ENCODE data around the gene ACO2.
A peak's percentile ranks its signal among the peaks of the same experiment; 100 is the strongest.
"Not testable (repeated sequence)": the region's sequence is repeated elsewhere in the genome, so short reads cannot be mapped to it uniquely, and the experiment has no call there.

Gene ACO2

DNA sequence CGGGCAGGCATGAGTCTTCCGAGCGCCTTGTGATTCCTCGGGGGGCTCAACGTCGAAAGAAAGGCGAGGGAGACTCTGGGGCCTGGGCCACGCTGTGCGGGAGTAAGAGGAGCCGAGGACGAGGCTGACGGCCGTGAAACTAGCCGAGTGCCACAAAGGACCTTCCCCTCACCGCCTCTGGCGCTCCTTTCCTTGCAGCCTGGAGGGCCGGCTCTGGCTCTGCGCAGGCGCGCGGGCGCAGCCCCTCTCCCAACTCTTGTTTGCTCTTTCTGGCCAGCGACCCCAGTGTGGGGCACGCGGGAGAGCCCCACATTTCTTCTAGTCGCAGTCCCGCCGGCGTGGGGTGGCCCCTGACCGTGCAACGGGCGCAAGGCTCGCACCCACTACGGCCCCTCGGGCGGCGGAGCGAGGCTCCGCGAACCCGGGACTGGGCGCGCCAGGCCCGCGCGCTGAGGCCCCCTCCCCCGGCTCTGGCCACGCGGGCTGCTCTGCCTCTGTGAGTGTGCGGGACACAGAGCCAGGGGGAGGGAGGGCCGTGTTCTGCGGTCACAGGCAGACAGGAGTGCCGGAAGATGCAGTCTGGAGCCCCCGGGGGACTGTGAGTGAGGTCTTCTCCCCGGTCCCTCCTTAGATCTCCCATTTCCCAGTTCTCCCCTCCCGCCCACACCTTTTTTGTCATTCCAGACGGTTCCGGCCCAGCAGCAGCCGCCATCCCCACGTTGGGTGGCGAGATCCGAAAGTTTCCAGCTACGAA lies 21.3 kb upstream of the ACO2 start:
- DNase-seq (ENCODE audit: low read depth in 3 of 3, low spot score in 1 of 3): peak in 2 of 3 donors; percentile 23 to 45

DNA sequence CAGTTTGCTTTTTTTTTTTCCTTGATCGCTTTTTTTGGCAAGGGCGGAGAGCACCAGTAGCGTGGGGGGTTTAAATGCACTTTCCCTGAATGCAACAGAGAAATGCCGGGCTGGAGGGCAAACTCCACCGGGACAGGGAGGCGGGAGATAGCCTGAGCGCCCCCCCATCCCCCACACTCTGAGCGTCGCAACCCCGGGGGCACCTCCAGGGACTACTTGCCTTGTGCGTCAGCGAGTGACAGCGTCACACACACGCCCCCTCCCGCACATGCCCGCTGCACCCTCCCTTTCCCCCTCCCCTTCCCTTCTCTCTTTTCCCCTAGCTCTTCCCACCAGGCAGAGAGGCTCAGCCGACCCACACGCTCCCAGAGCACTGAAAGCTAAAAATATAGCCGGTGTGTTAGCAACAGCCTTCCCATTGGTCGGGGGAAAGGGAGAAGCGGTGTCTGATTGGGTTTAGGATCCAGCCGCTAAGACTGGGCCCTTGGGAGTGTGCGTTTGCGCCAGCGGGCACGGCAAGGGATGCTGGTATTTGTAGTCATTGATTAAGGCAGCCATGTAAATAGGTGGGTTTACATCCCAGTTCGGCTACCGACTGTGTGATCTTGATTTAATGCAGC lies 20.6 kb upstream of the ACO2 start:
- peak; percentile 73 to 81 (median 75) for DNase-seq (ENCODE audit: low read depth in 3 of 3, low spot score in 1 of 3)

DNA sequence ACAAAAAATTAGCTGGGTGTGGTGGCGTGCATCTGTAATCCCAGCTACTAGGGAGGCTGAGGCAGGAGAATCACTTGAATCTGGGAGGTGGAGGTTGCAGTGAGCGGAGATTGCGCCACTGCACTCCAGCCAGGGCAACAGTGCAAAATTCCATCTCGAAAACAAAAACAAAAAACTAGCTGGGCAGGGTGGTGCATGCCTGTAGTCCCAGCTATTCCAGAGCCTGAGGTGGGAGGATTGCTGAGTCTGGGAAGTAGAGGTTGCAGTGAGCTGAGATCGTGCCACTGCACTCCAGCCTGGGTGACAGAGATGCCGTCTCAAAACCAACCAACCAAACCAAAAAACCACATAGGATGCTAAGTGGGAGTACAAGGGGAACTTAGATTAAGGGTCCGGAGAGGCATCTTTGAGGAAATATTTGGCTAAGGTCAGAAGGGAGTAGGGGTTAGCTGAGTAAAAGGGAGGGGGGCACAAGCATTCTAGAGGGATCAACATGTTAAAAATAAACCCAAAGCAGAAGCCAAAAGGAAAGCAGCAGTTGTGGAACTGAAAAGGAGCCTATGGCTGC lies 10.7 kb upstream of the ACO2 start:
- no peak for DNase-seq (ENCODE audit: low read depth in 3 of 3, low spot score in 1 of 3)

DNA sequence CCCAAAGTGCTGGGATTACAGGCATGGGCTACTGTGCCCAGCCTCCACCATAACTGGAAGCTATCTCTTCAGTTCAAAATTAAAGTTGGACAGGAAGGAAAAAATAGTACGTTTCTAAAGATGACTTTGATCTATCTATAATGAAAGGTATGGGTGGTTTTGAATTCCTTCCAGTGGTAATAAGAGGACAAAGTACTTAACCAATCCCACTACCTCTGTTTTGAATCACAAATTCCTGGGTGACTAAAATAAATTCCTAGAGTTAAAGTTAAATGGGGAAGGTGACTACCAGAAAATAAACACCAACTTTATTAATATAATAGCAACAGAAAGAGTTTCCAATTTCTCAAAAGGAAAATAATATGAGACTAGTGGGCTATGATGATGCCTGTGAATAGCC lies 9.5 kb upstream of the ACO2 start:
- DNase-seq (ENCODE audit: low read depth in 3 of 3, low spot score in 1 of 3): no peak

DNA sequence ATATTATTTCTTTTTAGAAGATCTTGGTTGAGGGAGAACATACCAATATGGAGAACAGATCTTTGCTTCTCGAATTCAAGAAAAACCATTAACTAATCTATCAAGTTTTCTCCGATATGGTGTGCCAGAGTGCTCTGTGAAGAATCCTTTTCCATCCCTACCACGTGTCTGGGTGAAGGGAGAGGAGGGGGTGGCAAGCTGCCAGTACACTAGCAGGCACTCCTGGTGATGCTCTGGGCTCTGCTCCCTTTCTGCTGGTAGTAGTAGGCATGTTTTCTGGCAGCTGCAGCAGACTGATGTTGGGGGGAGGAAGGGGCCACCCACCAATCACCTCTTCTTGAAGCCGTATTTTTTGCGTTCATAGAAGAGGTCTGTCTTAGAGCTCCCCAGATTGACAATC lies 8.8 kb upstream of the ACO2 start:
- not testable (repeated sequence) for DNase-seq (ENCODE audit: low read depth in 3 of 3, low spot score in 1 of 3)

DNA sequence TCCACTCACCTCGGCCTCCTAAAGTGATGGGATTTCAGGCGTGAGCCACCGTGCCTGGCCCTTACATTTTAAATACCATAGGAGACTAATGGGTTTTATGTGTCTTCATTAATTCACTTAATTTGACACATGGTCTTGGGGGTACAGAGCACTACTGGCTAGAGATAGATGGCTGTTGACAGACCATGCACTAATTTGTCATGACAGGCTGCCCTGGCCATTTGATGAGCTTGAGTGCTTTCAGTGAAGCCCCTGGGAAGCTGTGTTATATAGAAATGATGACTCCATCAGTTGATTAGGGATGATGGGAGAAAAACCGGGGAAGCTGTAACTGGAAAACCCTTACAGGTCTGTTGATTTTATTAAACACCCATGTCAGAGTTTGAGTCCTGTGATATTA lies 7.0 kb upstream of the ACO2 start:
- DNase-seq (ENCODE audit: low read depth in 3 of 3, low spot score in 1 of 3): no peak

DNA sequence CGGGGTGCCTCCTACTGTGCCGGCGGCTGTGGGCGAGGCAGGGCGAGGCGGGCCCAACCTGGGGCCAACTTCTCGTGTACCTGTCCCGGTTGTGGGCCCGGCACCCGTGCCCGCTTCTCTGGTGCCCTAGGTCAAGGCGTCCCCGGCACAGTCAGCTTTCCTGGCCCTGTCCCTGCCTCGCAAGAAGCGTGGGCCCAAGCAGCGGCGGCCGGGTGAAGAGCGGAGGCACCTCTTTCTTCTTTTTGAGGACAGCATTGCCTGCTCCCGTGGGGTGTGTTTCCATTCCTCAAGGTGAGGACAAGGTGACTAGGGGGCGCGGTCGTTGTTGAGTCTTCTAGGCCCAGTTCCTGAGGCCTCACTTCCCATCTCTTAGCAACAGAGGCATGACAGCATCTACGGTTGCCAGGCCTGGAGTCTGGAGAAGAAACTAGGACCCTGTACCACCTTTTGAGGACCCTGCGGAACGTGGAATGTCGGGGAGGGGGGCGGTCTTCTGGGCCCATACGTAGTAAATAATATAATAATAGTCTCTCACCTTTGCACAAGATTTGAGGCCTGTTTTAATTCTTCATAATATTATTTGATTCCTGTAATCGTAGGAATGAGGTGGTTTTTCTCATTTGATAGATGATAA lies 418 bp downstream of the ACO2 start:
- DNase-seq (ENCODE audit: low read depth in 3 of 3, low spot score in 1 of 3): no peak

DNA sequence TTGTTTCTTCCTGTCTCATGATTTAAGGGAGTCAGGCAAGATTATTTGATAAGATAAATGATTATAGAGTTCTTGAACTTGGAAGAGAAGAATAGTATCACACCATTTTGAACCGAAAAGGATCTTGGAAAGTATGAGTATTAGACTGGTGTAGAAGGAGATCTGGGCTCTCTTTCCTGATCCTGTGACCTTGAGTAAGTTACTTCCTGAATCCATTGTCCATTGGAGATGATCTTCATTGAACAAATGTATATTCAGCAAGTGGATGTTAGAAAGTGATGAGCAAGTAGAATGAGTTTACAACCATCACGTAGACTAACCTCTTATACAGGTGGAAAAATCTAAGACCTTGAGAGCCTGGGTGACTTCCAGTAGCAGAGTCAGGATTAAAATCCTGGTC lies 2.0 kb downstream of the ACO2 start:
- DNase-seq (ENCODE audit: low read depth in 3 of 3, low spot score in 1 of 3): no peak

DNA sequence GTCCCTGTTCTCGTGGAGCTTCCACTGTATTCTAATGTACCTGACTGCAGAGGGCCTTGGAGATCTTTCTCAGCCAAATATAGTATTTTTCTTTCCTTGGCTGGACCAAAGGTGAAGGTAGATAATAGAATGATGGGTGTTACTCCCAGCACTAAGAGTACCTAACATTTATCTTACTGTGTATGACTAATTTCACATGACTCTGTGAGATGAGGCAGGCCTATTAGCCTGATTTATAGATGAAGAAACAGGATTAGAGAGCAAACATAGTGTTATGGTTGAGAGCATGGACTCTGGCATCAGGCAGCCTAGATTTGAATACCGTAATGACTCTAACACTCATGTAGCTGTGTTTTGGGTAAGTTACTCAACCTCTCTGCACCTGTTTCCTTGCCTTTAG lies 2.7 kb downstream of the ACO2 start:
- DNase-seq (ENCODE audit: low read depth in 3 of 3, low spot score in 1 of 3): no peak

DNA sequence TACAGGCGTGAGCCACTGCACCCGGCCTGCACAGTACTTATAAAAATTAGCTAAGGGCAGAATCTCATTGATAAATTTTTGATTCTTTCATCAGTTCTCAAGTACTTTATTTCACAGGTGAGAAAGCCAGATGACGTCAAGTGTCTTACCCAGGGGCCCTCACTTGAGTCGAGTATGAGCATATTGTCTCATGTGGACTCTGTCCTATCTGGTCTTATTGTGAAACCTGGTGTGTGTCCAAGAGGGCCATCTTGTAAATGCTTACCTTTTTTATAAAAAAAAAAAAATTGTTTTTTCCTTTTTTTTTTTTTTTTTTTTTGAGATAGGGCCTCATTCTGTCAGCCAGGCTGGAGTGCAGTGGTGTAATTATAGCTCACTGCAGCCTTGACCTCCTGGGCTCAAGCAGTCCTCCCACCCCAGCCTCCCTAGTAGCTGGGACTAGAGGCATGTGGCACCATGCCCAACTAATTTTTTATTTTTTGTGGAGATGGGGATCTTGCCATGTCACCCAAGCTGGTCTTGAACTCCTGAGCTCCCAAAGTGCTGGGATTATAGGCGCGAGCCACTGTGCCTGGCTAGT lies 6.0 kb downstream of the ACO2 start:
- DNase-seq (ENCODE audit: low read depth in 3 of 3, low spot score in 1 of 3): no peak

DNA sequence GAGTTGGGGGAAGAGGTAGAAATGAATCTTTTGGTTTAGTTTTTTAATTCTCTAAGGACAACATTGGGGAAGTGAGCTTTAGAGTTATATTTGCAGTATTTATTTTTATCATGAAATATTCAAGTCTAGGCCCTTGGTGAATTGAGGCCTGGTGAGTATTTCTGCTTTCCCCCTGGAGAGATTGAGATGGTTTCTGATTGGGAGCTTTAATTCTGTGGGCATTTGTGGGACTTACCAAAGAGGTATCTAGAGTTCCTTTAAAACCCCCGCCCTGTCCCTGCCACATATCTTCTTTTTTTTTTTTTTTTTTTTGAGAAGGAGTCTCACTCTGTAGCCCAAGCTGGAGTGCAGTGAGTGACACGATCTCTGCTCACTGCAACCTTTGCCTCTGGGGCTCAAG lies 9.6 kb downstream of the ACO2 start:
- DNase-seq (ENCODE audit: low read depth in 3 of 3, low spot score in 1 of 3): no peak

DNA sequence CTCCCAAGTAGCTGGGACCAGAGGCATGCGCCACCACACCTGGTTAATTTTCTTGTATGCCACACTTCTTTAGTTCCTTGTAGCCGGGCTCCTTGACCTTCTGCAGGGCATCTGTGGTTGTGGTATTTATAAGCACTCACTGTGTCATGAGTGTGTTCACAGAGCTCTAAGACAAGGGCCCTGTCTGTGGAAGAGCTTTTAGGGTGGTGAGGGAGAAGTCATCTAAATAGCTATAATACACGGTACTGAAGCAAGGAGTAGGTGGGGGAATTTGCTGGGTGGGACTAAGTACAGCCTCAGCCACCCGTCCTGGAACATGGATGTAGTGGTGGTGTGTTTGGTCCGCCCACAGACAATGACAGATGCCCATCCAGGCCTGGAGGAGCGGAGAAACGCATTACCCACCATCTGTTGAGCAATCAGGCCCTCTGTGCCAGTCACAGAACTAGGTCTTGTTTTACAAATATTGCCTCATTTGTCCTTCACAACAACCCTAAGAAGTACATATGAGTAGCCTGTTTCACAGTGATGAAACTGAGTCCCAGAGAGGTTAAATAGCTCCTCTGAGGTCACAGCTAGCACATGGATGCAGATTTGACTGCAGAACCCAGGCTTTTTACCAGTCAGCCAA lies 10.1 kb downstream of the ACO2 start:
- no peak for DNase-seq (ENCODE audit: low read depth in 3 of 3, low spot score in 1 of 3)

DNA sequence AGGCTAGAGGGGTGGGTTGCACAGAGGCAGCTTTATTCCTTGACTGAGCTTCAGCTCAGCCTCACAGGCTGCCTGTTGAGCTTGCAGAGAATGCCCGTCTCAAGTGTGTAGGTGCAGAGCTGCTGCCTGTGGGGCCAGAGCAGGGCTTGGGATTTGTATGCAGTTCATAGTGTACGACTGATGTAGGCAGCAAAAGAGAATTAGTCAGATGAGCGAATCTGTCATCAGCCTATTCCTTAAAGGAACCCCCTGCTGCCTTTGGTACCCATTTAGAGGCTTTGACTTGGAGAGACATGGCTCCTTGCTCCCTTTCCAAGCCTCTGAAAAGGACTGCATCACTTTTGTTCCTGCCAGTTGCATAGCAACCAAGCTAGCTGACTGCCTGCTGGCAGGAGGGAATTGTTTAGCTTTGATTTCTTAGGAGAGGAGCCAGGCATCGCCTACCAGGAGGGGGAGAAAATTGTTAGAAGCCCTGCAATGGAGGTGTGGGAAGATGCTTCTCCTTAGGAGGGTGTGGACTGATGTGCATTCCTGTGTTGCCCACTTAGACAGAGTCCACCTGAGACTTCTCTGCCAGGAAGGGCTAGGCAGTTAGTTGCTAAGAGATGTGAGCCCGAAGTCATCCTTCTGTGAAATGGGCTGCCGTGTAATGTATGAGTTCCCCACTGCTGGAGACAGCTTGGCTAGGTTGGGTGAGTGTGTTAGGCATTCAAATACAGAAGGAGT lies 10.9 kb downstream of the ACO2 start:
- DNase-seq (ENCODE audit: low read depth in 3 of 3, low spot score in 1 of 3): no peak

DNA sequence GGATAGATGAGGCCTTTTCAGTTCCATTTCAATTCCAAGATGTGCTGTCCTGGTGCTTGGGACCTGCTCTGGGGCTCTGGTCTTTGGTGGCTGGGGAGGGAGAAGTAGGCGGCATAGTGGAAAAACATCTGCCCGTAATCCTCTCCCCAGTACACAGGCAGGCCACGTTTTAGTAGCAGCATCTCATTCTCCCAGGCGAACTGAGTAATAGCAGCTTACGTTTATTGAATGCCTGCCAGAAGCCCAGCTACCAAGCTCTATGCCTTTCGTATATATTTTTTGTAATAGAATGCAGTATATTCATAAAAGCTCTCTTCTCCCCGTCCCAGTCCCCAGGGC lies 11.4 kb downstream of the ACO2 start:
- no peak for DNase-seq (ENCODE audit: low read depth in 3 of 3, low spot score in 1 of 3)

DNA sequence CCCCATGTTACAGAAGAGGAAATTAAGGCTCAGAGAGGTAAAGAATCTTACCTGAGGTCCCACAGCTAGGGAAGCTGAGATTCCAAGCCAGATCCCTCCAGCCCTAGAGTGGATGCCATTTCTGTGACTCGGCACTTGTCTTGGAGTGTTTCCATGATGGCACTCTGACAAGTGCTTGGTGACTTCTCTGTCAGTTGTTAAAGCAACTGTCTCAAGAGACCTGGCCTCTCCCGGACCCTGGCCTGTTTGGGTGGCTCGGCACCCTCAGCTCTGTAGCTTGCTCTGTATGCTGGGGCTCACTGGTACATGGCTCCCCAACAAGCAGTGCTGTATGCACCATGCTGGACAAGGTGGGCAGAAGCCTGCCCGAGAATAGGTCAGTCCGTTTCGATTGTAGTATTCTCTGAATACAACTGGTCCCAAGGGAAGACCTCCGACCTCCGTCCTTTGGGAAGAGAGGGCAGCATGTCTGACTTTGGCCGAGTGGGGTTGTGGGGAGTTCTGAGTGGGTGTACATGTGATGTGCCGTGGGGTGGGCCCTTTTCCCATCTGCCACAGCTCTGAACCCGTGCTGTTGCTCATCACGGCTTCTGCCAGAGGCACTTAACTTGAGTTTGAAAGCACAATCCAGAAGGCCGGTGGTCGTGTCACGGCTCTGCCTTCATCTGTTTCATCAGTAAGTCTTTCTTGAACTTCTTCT lies 12.4 kb downstream of the ACO2 start:
- no peak for DNase-seq (ENCODE audit: low read depth in 3 of 3, low spot score in 1 of 3)

DNA sequence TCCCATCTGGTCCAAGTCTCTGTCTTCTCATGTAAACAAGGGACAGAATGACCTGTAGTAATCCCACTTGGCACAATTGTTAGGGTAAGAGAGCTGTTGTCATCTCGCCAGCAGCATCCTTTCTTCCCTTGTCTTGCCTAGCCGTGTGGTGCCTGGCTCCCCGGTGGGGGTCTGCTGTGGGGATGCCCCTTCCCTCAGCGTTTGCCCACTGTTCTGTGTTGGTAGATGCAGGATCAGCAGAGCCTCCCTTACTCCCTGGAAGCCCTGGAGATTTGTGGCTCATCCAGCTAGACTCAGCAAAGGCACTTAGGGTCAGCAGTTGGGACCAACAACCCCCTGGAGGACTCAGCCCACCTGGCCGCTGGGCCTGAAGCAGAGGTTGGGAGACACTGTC lies 13.0 kb downstream of the ACO2 start:
- no peak for DNase-seq (ENCODE audit: low read depth in 3 of 3, low spot score in 1 of 3)

DNA sequence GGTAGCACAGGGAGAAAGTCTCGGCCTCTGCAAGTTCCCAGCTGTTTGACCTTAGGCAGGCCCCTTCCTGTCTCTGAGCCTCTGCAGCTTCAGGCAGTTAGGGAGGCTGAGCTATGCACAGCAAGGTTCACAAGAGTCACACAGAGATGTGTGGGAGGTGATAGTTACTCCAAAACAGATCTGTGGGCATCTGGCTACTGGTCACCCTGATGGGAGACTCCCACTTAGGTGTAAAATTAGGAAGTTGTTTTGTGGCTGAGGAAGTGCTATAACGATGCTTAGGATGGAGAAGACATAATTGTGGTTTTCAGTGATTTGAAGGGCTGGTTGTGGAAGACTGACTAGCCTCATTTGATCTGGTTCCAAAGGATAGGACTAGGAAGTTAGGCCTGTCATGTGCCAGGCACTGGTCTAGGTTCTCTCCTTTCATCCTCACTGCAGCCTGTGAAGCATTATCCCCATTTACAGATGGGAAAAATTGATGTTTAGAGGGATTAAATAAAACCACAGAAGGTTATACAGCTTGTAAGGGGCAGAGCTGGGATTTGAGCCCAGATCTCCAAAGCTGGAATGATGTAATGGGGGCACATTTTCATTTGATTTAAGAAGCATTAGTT lies 13.5 kb downstream of the ACO2 start:
- DNase-seq (ENCODE audit: low read depth in 3 of 3, low spot score in 1 of 3): no peak

DNA sequence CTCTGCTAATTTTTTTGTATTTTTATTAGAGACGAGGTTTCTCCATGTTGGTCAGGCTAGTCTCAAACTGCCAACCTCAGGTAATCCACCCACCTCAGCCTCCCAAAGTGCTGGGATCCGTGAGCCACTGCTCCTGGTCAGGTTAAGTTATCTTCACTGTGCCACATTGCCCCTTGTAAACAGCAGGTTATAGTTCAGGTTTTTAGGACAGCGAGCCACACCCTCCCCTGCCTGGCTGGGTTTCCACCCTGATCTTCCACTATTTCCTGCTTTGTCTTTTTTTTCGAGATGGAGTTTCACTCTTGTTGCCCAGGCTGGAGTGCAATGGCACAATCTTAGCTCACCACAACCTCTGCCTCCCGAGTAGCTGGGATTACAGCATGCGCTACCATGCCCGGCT lies 16.1 kb downstream of the ACO2 start:
- no peak for DNase-seq (ENCODE audit: low read depth in 3 of 3, low spot score in 1 of 3)

DNA sequence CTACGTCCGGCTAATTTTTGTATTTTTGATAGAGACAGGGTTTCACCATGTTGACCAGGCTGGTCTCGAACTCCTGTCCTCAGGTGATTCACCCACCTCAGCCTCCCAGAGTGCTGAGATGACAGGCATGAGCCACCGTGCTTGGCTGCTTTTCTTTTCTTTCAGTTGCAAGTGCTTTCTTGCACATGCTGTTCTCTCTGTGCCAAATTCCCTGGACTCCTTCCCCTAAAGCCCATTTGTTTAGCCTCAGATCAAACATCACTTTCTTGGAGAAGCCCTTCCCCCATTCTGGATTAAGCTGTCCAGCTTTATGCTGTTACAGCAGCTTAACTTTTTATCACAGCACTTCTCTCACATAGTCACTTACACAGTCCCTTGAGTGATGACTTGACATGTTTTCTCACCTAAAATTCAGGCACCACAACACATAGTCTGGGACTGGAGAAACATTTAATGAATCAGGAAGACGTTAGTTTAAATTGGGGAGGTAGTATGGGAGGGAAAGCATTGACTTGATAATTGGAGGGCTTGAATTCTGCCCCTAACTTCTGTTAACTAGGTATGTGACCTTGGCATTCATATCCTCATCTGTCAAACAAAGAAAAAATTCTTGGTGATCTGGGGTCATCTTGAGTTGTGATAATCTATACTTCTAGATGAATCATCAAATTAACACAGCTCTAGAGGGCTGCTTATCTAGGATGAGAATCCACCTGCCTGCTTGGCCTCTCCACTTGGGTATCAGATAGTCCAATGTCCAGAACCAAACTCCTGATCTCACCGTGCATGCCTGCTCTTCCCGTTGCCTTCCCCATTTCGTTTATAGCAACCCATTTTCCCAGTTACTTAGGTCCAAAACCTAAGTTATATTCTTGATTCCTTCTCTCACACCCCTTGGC lies 18.4 kb downstream of the ACO2 start:
- no peak for DNase-seq (ENCODE audit: low read depth in 3 of 3, low spot score in 1 of 3)
